Choroid plexus epithelial cell (primary cell): ENCODE results near the gene PRDX5.

Source experiments
- DNase-seq: peaks from one replicate; pipeline ENCODE4 v3.0.0-alpha.2; 2010; ENCODE audit warnings: low read depth
- H3K4me3 ChIP-seq: 2 replicates; pipeline ENCODE4 v1.5.1; 2011; ENCODE audit warnings: low read depth, mild to moderate bottlenecking, control low read depth, low read length, moderate library complexity
- CTCF ChIP-seq: conservative IDR thresholded peaks from 2 replicates; pipeline ENCODE4 v1.5.1; 2011; ENCODE audit warnings: low read depth, mild to moderate bottlenecking, control low read depth, inconsistent platforms, low read length, moderate library complexity

PRDX5 gene

GRCh38 chr11:64358907-64359711, 41.2 kb downstream of the PRDX5 start, which contains the start of gene RPS6KA4:
TSS of gene RPS6KA4 (plus strand) at chr11:64359162. CDS start at chr11:64359236, 74 bp downstream.
- no peak for TF ChIP-seq CTCF
- H3K4me3 ChIP-seq: peak within 1 kb of the TSS; percentile 92
- peak; percentile 64 for DNase-seq

GRCh38 chr11:64359712-64360445, 42.0 kb downstream of the PRDX5 start:
- H3K4me3 ChIP-seq: peak overlapping the region; percentile 92
- TF ChIP-seq CTCF: no peak
- DNase-seq: no peak

- DNase-seq: no peak
- no peak for TF ChIP-seq CTCF
- H3K4me3 ChIP-seq: peak overlapping the region; percentile 92
Measured at GRCh38 chr11:64360448-64360921, 42.6 kb downstream of the PRDX5 start.

GRCh38 chr11:64361659-64362058, 43.7 kb downstream of the PRDX5 start:
- no peak for TF ChIP-seq CTCF
- H3K4me3 ChIP-seq: no peak overlapping the region
- DNase-seq: no peak

DNA sequence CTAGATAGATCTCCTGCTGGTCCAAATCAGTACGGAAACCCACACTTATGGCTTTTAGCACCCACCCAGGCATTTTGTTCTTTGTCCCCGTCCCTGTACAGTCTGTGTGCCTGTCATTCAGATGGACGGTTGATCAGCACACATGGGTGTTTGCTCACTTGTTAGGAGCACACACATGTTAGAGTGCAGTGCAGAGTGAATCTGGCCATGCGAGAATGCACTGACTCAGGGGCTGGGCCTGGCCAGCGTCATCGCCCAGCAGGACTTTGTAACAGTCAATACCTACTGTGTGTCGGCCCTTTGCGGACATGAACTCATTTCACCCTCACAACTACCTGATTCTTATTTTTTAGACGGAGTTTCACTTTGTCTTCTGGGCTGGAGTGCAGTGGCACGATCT, 44.4 kb downstream of the PRDX5 start:
- TF ChIP-seq CTCF: no peak
- DNase-seq: no peak
- H3K4me3 ChIP-seq: no peak overlapping the region

DNA sequence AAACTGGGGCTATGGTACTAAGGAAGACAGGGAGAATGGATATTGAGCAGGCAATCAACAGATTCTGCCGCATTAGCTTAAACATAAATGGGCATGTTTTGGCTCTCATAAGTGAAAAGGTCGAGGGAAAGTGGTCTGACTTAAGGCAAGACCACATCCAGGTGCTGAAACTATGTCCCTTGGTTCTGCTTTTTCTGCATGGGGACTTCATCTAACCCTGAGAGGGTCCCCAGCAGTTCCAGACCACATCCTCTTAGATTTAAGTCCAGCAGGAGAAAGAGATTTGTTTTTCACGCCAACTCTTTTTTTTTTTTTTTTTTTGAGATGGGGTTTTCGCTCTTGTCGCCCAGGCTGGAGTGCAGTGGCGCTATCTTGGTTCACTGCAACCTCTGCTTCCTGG, 46.5 kb downstream of the PRDX5 start:
- H3K4me3 ChIP-seq: no peak overlapping the region
- no peak for TF ChIP-seq CTCF
- no peak for DNase-seq
